OCI-LY7 (cell line): ENCODE data around the gene UQCRH. TPM values are rescaled to one million over a fixed set of nuclear protein-coding genes. Genes with fewer than 3 reads are reported as not detected.

ENCODE experiments used
- total RNA-seq, 2 experiments: library from RNA; depleted of rRNA in 1 of 2; stranded (reverse); fragments of >200 nt in 1 of 2; shearing (Covaris generic) in 1 of 2; gene quantifications; 2 replicates each; pipeline ENCODE4 v1.2.3, GENCODE V29; 2014 to 2022

The UQCRH gene
- total RNA-seq, 2 experiments from 2014 or later, result 489 to 693 TPM

Other genes with a start within 250 kb of the UQCRH start
- 12.7 and 16.2 TPM in 2 replicates for gene PIK3R3, start 171.1 kb upstream of the UQCRH start, total RNA-seq (2014; rRNA removed; shearing (Covaris generic))
- gene PIK3R3, start 171.1 kb upstream of the UQCRH start, total RNA-seq (2022), result 25.8 and 27.0 TPM in 2 replicates
- not detected in 2 replicates for gene TSPAN1, start 128.6 kb upstream of the UQCRH start, total RNA-seq (2014; rRNA removed; shearing (Covaris generic))
- not detected in 2 replicates for gene TSPAN1, start 128.6 kb upstream of the UQCRH start, total RNA-seq (2022)
- not detected in 2 replicates for gene P3R3URF, start 127.2 kb upstream of the UQCRH start, total RNA-seq (2014; rRNA removed; shearing (Covaris generic))
- gene P3R3URF, start 127.2 kb upstream of the UQCRH start, total RNA-seq (2022), result not detected in 2 replicates
- 26.8 and 37.3 TPM in 2 replicates for gene POMGNT1, start 105.3 kb upstream of the UQCRH start, total RNA-seq (2014; rRNA removed; shearing (Covaris generic))
- 30.8 and 33.7 TPM in 2 replicates for gene POMGNT1, start 105.3 kb upstream of the UQCRH start, total RNA-seq (2022)
- 0.25 and 0.51 TPM in 2 replicates for gene LURAP1, start 100.4 kb upstream of the UQCRH start, total RNA-seq (2014; rRNA removed; shearing (Covaris generic))
- gene LURAP1, start 100.4 kb upstream of the UQCRH start, total RNA-seq (2022), result 0.17 and 0.20 TPM in 2 replicates
- 53.3 and 62.6 TPM in 2 replicates for gene RAD54L, start 55.9 kb upstream of the UQCRH start, total RNA-seq (2014; rRNA removed; shearing (Covaris generic))
- gene RAD54L, start 55.9 kb upstream of the UQCRH start, total RNA-seq (2022), result 78.5 and 84.6 TPM in 2 replicates
- 24.1 and 36.8 TPM in 2 replicates for gene LRRC41, start 82 bp upstream of the UQCRH start, total RNA-seq (2014; rRNA removed; shearing (Covaris generic))
- gene LRRC41, start 82 bp upstream of the UQCRH start, total RNA-seq (2022), result 43.7 and 48.8 TPM in 2 replicates
- 13.2 and 26.6 TPM in 2 replicates for gene NSUN4, start 37.1 kb downstream of the UQCRH start, total RNA-seq (2014; rRNA removed; shearing (Covaris generic))
- 29.8 and 33.5 TPM in 2 replicates for gene NSUN4, start 37.1 kb downstream of the UQCRH start, total RNA-seq (2022)
- gene FAAH, start 90.6 kb downstream of the UQCRH start, total RNA-seq (2014; rRNA removed; shearing (Covaris generic)), result 20.1 and 25.4 TPM in 2 replicates
- 21.9 and 24.8 TPM in 2 replicates for gene FAAH, start 90.6 kb downstream of the UQCRH start, total RNA-seq (2022)
- gene DMBX1, start 186.1 kb downstream of the UQCRH start, total RNA-seq (2014; rRNA removed; shearing (Covaris generic)), result not detected in 2 replicates
- not detected in 2 replicates for gene DMBX1, start 186.1 kb downstream of the UQCRH start, total RNA-seq (2022)
- not detected in 2 replicates for gene KNCN, start 247.9 kb downstream of the UQCRH start, total RNA-seq (2014; rRNA removed; shearing (Covaris generic))
- gene KNCN, start 247.9 kb downstream of the UQCRH start, total RNA-seq (2022), result not detected in 2 replicates